H9 (cell line): ENCODE results near the gene MBD5. TPM values are rescaled to one million over a fixed set of nuclear protein-coding genes. Genes with fewer than 3 reads are reported as not detected.

Experiments
- DNase-seq: peaks from one replicate; pipeline ENCODE4 v3.0.0-alpha.2; 2017
- H2AFZ ChIP-seq: one replicate; pipeline ENCODE4 v1.6.1; 2013; ENCODE audit warnings: mild to moderate bottlenecking, low read length, control low read depth, moderate library complexity
- H2AK5ac ChIP-seq: 2 replicates; pipeline ENCODE4 v1.6.1; 2013; ENCODE audit warnings: low read length, control low read depth, mixed read lengths; ENCODE audit not compliant: insufficient read length
- H2BK120ac ChIP-seq: one replicate; pipeline ENCODE4 v1.6.1; 2013; ENCODE audit warnings: low read depth, mild to moderate bottlenecking, low read length, control low read depth, inconsistent platforms; ENCODE audit not compliant: poor library complexity, severe bottlenecking
- H2BK12ac ChIP-seq: 2 replicates; pipeline ENCODE4 v1.6.1; 2013; ENCODE audit warnings: low read length, control low read depth, mixed read lengths, low read depth; ENCODE audit not compliant: insufficient read length
- H2BK15ac ChIP-seq: 2 replicates; pipeline ENCODE4 v1.6.1; 2013; ENCODE audit warnings: low read depth, low read length, control low read depth
- H2BK20ac ChIP-seq: one replicate; pipeline ENCODE4 v1.6.1; 2013; ENCODE audit warnings: low read depth, mild to moderate bottlenecking, low read length, control low read depth, inconsistent platforms; ENCODE audit not compliant: poor library complexity, severe bottlenecking
- H2BK5ac ChIP-seq: 2 replicates; pipeline ENCODE4 v1.6.1; 2013; ENCODE audit warnings: low read length, control low read depth, mixed read lengths; ENCODE audit not compliant: insufficient read length
- H3K14ac ChIP-seq: 2 replicates; pipeline ENCODE4 v1.6.1; 2013; ENCODE audit warnings: low read length, control low read depth; ENCODE audit not compliant: insufficient read depth
- H3K18ac ChIP-seq: 2 replicates; pipeline ENCODE4 v1.6.1; 2013; ENCODE audit warnings: low read depth, mild to moderate bottlenecking, mixed read lengths, low read length, control low read depth; ENCODE audit not compliant: insufficient read length
- H3K23ac ChIP-seq: 2 replicates; pipeline ENCODE4 v1.6.1; 2013; ENCODE audit warnings: low read length, control low read depth, mixed read lengths, low read depth; ENCODE audit not compliant: insufficient read length
- H3K23me2 ChIP-seq: 2 replicates; pipeline ENCODE4 v1.6.1; 2013; ENCODE audit warnings: low read depth, mild to moderate bottlenecking, mixed read lengths, low read length, control low read depth; ENCODE audit not compliant: insufficient read length, poor library complexity, severe bottlenecking
- H3K27ac ChIP-seq: 2 replicates; pipeline ENCODE4 v1.5.1; 2013; ENCODE audit warnings: low read length, control low read depth, mixed read lengths, low read depth; ENCODE audit not compliant: insufficient read length
- H3K27me3 ChIP-seq: 2 replicates; pipeline ENCODE4 v1.6.1; 2013; ENCODE audit warnings: low read length, control low read depth, inconsistent platforms; ENCODE audit not compliant: insufficient read depth
- H3K4ac ChIP-seq: 2 replicates; pipeline ENCODE4 v1.6.1; 2013; ENCODE audit warnings: low read depth, mild to moderate bottlenecking, control low read depth, inconsistent platforms, low read length, moderate library complexity
- H3K4me1 ChIP-seq: 2 replicates; pipeline ENCODE4 v1.6.1; 2013; ENCODE audit warnings: low read length, control low read depth, inconsistent platforms; ENCODE audit not compliant: insufficient read depth
- H3K4me2 ChIP-seq: 2 replicates; pipeline ENCODE4 v1.6.1; 2013; ENCODE audit warnings: low read length, control low read depth, mixed read lengths; ENCODE audit not compliant: insufficient read length, insufficient read depth
- H3K56ac ChIP-seq: 2 replicates; pipeline ENCODE4 v1.6.1; 2013; ENCODE audit warnings: low read depth, mild to moderate bottlenecking, mixed read lengths, low read length, control low read depth; ENCODE audit not compliant: insufficient read length
- H3K79me1 ChIP-seq: 2 replicates; pipeline ENCODE4 v1.6.1; 2013; ENCODE audit warnings: low read depth, mild to moderate bottlenecking, moderate library complexity, low read length, control low read depth, inconsistent platforms; ENCODE audit not compliant: insufficient read depth, poor library complexity, severe bottlenecking
- H3K79me2 ChIP-seq: 2 replicates; pipeline ENCODE4 v1.6.1; 2013; ENCODE audit warnings: low read length, control low read depth, inconsistent platforms; ENCODE audit not compliant: insufficient read depth
- H3K9ac ChIP-seq: 2 replicates; pipeline ENCODE4 v1.6.1; 2013; ENCODE audit warnings: low read length, control low read depth, mixed read lengths; ENCODE audit not compliant: insufficient read length; ENCODE audit errors: extremely low read depth
- H3K9me3 ChIP-seq: one replicate; pipeline ENCODE4 v1.6.1; 2013; ENCODE audit warnings: low read depth, low read length, inconsistent platforms; ENCODE audit not compliant: control insufficient read depth
- H3T11ph ChIP-seq: one replicate; pipeline ENCODE4 v1.6.1; 2013; ENCODE audit warnings: mild to moderate bottlenecking, low read length, control low read depth, inconsistent platforms
- H4K20me1 ChIP-seq: one replicate; pipeline ENCODE4 v1.6.1; 2013; ENCODE audit not compliant: control insufficient read depth, insufficient read length, insufficient read depth
- H4K5ac ChIP-seq: 2 replicates; pipeline ENCODE4 v1.6.1; 2013; ENCODE audit warnings: low read depth, mild to moderate bottlenecking, mixed read lengths, low read length, control low read depth; ENCODE audit not compliant: insufficient read length
- H4K8ac ChIP-seq: replicated peaks from 2 replicates; pipeline ENCODE4 v1.6.1; 2013; ENCODE audit warnings: low read length, control low read depth, mixed read lengths, low read depth; ENCODE audit not compliant: insufficient read length
- H4K91ac ChIP-seq: 2 replicates; pipeline ENCODE4 v1.6.1; 2013; ENCODE audit warnings: low read depth, mild to moderate bottlenecking, moderate library complexity, mixed read lengths, low read length, control low read depth; ENCODE audit not compliant: insufficient read length
- H3K27ac Mint-ChIP-seq, 3 experiments: 2 replicates in 2 of 3; 3 replicates in 1 of 3; pipeline ENCODE4 v1.8.0; 2020 to 2021; ENCODE audit warnings: mixed read lengths in 3 of 3, mild to moderate bottlenecking in 1 of 3, moderate library complexity in 1 of 3
- H3K27me3 Mint-ChIP-seq: 2 replicates; pipeline ENCODE4 v1.8.0; 2021; ENCODE audit warnings: low read depth, mild to moderate bottlenecking, moderate library complexity, mixed read lengths
- H3K36me3 Mint-ChIP-seq, 3 experiments: 2 replicates in 2 of 3; 3 replicates in 1 of 3; pipeline ENCODE4 v1.8.0; 2020 to 2021; ENCODE audit warnings: low read depth in 3 of 3, mixed read lengths in 3 of 3; ENCODE audit not compliant: insufficient read depth in 1 of 3
- H3K4me1 Mint-ChIP-seq, 2 experiments: 2 replicates each; pipeline ENCODE4 v1.8.0; 2020; ENCODE audit warnings: mixed read lengths in 2 of 2
- H3K4me3 Mint-ChIP-seq, 2 experiments: 2 replicates in 1 of 2; 3 replicates in 1 of 2; pipeline ENCODE4 v1.8.0; 2020 to 2021; ENCODE audit warnings: mild to moderate bottlenecking in 2 of 2, mixed read lengths in 2 of 2, moderate library complexity in 1 of 2
- H3K9me3 Mint-ChIP-seq, 2 experiments: 2 replicates in 1 of 2; 3 replicates in 1 of 2; pipeline ENCODE4 v1.8.0; 2020; ENCODE audit warnings: mild to moderate bottlenecking in 2 of 2, mixed read lengths in 2 of 2, moderate library complexity in 1 of 2
- WGBS: extraction: QIAGEN DNeasy Blood & Tissue Kit; methylation state at CpG from one replicate; pipeline ENCODE4 v1.1.7; 2013; ENCODE audit warnings: missing lambda C conversion rate, low lambda C conversion rate, mixed read lengths; ENCODE audit not compliant: insufficient read length; ENCODE audit errors: extremely low coverage; 5-methylcytosine and 5-hydroxymethylcytosine counted together
- total RNA-seq: library from RNA; stranded (reverse); gene quantifications from 2 replicates; pipeline ENCODE4 v1.2.1, GENCODE V29; 2021
- TF ChIP-seq, protein P1 (sequence below): fragments of 200-600 bp; sonication (generic); conservative IDR thresholded peaks from 3 replicates; pipeline ENCODE4 v1.8.0; 2021; ENCODE audit warnings: antibody characterized with exemption, mild to moderate bottlenecking

MBD5 gene
- total RNA-seq, 1 experiment from 2014 or later, result 23.1 TPM

DNA sequence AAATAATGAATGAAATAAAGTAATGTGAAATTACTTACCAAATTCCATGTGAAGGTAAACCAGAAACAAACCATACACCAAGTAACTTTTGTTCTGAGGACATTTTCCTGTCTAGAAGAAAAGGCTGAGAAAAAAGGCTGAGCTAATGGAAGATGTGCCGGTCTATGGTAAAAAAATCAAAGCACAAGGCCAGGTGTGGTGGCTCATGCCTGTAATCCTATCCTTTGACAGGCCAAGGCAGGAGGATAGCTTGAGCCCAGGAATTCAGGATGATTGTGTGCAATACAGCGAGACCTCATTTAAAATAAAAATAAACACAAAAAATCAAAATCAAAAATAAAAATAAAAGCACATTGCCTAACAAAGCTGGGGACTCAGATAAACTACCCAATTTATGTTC is 7.0 kb upstream of the MBD5 start:
- Histone ChIP-seq H3K18ac (no peak overlapping the region), H3K79me1 (peaks cover 6% of the 10 kb centered on the region), H3K56ac (no peak overlapping the region), H2AK5ac (no peak overlapping the region), H3K4me2 (no peak overlapping the region), H3K14ac (no peak overlapping the region), H2BK12ac (no peak overlapping the region), H2BK120ac (no peak overlapping the region), H4K20me1 (no peaks in the 10 kb centered on the region), H4K91ac (no peak overlapping the region), H4K5ac (no peak overlapping the region), H3K27me3 (no peaks in the 10 kb centered on the region), H3K79me2 (peaks cover 54% of the 10 kb centered on the region; the same call in 1 of the 2 replicates), H3K9me3 (no peaks in the 10 kb centered on the region), H3K23me2 (no peaks in the 10 kb centered on the region), H2BK20ac (no peak overlapping the region), H4K8ac (no peak overlapping the region), H3K4me1 (no peaks in the 10 kb centered on the region), H3K23ac (no peak overlapping the region), H2BK5ac (no peak overlapping the region), H3K27ac (no peak overlapping the region), H2AFZ (no peak overlapping the region), H3K4ac (no peak overlapping the region), H3K9ac (no peak overlapping the region), H2BK15ac (no peak overlapping the region), H3T11ph (no peak overlapping the region)
- Mint-ChIP-seq H3K36me3 (peaks cover 0 to 18% (median 15%) of the 10 kb centered on the region in 3 experiments; a peak in 6 of 7 replicates), H3K9me3 (peaks cover 0 to 10% of the 10 kb centered on the region in 2 experiments; a peak in 4 of 5 replicates), H3K27ac (peak overlapping the region in 2 of 3 experiments; percentile 65 to 76; a peak in 2 of 7 replicates), H3K27me3 (no peaks in the 10 kb centered on the region), H3K4me3 (no peak overlapping the region), H3K4me1 (peaks cover 23 to 29% of the 10 kb centered on the region in 2 experiments)
- TF ChIP-seq, protein P1, sequence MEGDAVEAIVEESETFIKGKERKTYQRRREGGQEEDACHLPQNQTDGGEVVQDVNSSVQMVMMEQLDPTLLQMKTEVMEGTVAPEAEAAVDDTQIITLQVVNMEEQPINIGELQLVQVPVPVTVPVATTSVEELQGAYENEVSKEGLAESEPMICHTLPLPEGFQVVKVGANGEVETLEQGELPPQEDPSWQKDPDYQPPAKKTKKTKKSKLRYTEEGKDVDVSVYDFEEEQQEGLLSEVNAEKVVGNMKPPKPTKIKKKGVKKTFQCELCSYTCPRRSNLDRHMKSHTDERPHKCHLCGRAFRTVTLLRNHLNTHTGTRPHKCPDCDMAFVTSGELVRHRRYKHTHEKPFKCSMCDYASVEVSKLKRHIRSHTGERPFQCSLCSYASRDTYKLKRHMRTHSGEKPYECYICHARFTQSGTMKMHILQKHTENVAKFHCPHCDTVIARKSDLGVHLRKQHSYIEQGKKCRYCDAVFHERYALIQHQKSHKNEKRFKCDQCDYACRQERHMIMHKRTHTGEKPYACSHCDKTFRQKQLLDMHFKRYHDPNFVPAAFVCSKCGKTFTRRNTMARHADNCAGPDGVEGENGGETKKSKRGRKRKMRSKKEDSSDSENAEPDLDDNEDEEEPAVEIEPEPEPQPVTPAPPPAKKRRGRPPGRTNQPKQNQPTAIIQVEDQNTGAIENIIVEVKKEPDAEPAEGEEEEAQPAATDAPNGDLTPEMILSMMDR, result no peak
- whole genome bisulfite sequencing, result no CpG with 5 or more reads among the region's 2 CpGs
- no peak for DNase-seq
